ENCODE results near the gene USP53. TPM values are rescaled to one million over a fixed set of nuclear protein-coding genes. Genes with fewer than 3 reads are reported as not detected.

Gene USP53
- total and polyA plus RNA-seq, 2 donors (not counting 3 experiments of a cell fraction or from before 2014, with no cell fraction given), result 7.8 to 22.8 TPM

DNA sequence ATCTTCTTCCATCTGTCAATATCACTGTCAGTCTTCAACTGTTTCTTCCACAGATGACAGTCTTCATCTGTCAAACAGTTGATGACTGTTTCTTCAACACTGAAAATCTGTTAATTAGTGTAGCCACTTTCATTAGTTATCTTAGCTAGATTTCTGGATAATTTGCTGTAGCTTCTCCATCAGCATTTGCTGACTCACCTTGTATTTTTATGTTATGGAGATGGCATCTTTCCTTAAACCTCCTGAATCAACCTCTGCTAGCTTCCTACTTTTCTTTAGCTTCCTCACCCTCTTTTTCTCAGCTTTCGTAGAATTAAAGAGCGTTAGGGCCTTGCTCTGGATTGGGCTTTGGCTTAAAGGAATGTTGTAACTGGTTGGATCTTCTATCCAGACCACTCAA is 25.1 kb downstream of the USP53 start:
- POLR2A ChIA-PET, result interaction anchor here (1.2 kb wide), 2 partner anchors 23 to 25 kb away, joined by 3 read pairs; no protein-coding TSS in a partner anchor
- CTCF ChIA-PET, result interaction anchor here (0.7 to 1.7 kb wide), 3 partner anchors 24 to 151 kb away, joined by 4 to 6 read pairs (median 5); no protein-coding TSS in a partner anchor

More for the DNA sequence above, 25.1 kb downstream of the USP53 start:
- no peaks in the 10 kb centered on the region for H3K9me3 ChIP-seq (replicated peaks; ENCODE audit: control insufficient read depth, insufficient read depth, low read length)
- H3K9ac ChIP-seq (replicated peaks; ENCODE audit: extremely low read depth, insufficient read depth, low read length), result no peak overlapping the region
- peaks cover 25% of the 10 kb centered on the region for H3K4me1 ChIP-seq (ENCODE audit: control insufficient read depth, extremely low read depth, insufficient read depth, low read length)
- no peak for FAIRE-seq
- no peak overlapping the region for H3K4me3 ChIP-seq (replicated peaks in 1 of 3; ENCODE audit: insufficient read depth in 1 of 3, low read depth in 1 of 3, low read length in 3 of 3)
- H3K36me3 ChIP-seq (ENCODE audit: control insufficient read depth in 2 of 2, extremely low read depth in 1 of 2, insufficient read depth in 2 of 2, low read length in 2 of 2), result peaks cover 2 to 13% of the 10 kb centered on the region in 2 experiments
- peak overlapping the region; percentile 79 for H3K4me2 ChIP-seq (ENCODE audit: insufficient read depth, low read length)
- BruUV-seq (replicated peaks), result no TSS peak
- dilution Hi-C loops (cut with MboI; ENCODE audit: extremely low pct_ligation_motif_present, low sequenced_read_pairs) (no loop called here), intact Hi-C loops (cut with micrococcal nuclease) (no loop called here)
- H3K9me1 ChIP-seq (replicated peaks; ENCODE audit: control insufficient read depth, extremely low read depth, insufficient read depth, low read length), result peaks cover 5% of the 10 kb centered on the region
- peak overlapping the region; percentile 48 for H3K27ac ChIP-seq (ENCODE audit: insufficient read depth, low read depth, low read length)
- H3K27me3 ChIP-seq (ENCODE audit: control insufficient read depth in 2 of 2, insufficient read depth in 2 of 2, low read length in 2 of 2), result no peaks in the 10 kb centered on the region
- no peak for DNase-seq (ENCODE audit: low read depth, low spot score)
- TF ChIP-seq, protein P1, sequence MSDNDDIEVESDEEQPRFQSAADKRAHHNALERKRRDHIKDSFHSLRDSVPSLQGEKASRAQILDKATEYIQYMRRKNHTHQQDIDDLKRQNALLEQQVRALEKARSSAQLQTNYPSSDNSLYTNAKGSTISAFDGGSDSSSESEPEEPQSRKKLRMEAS (IDR thresholded peaks at IDR 0.05; ENCODE audit: insufficient read depth, insufficient read length), result no peak
- TF ChIP-seq POLR2A (IDR thresholded peaks at IDR 0.05; ENCODE audit: low read depth, low read length) (no peak), POLR2AphosphoS5 (IDR thresholded peaks at IDR 0.05; ENCODE audit: insufficient read depth, low read depth, low read length) (no peak), FOS (IDR thresholded peaks at IDR 0.05; ENCODE audit: borderline replicate concordance, insufficient read depth, low read length) (no peak), MYC (IDR thresholded peaks at IDR 0.05; ENCODE audit: low read depth, low read length) (no peak), GATA2 (IDR thresholded peaks at IDR 0.05; ENCODE audit: insufficient read depth, insufficient read length, low read depth, low read length) (no peak), JUN (IDR thresholded peaks at IDR 0.05; ENCODE audit: borderline replicate concordance, insufficient read depth, insufficient read length, low read depth) (no peak), EZH2 (IDR thresholded peaks at IDR 0.05; ENCODE audit: borderline replicate concordance, low read depth, low read length, severe bottlenecking) (no peak)
- TF ChIP-seq, protein P2, sequence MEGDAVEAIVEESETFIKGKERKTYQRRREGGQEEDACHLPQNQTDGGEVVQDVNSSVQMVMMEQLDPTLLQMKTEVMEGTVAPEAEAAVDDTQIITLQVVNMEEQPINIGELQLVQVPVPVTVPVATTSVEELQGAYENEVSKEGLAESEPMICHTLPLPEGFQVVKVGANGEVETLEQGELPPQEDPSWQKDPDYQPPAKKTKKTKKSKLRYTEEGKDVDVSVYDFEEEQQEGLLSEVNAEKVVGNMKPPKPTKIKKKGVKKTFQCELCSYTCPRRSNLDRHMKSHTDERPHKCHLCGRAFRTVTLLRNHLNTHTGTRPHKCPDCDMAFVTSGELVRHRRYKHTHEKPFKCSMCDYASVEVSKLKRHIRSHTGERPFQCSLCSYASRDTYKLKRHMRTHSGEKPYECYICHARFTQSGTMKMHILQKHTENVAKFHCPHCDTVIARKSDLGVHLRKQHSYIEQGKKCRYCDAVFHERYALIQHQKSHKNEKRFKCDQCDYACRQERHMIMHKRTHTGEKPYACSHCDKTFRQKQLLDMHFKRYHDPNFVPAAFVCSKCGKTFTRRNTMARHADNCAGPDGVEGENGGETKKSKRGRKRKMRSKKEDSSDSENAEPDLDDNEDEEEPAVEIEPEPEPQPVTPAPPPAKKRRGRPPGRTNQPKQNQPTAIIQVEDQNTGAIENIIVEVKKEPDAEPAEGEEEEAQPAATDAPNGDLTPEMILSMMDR (IDR thresholded peaks at IDR 0.05; ENCODE audit: extremely low read depth in 1 of 2, insufficient read depth in 1 of 2, low read depth in 1 of 2, low read length in 2 of 2), result no peak
- peaks cover 2% of the 10 kb centered on the region for H4K20me1 ChIP-seq (replicated peaks; ENCODE audit: control insufficient read depth, extremely low read depth, insufficient read depth, low read length)
- H3K79me2 ChIP-seq (ENCODE audit: control insufficient read depth, insufficient read depth, low read length), result peaks cover 38% of the 10 kb centered on the region
- H2AFZ ChIP-seq (ENCODE audit: low read depth, low read length), result no peak overlapping the region
